Tibial nerve (tissue), 4 donors: Measurements from ENCODE around the gene SERPINB13. TPM values are rescaled to one million over a fixed set of nuclear protein-coding genes. Genes with fewer than 3 reads are reported as not detected.

Source experiments
- DNase-seq, 2 donors: peaks; one replicate each; pipeline ENCODE4 v3.0.0-alpha.2; 2019; ENCODE audit warnings: low spot score in 2 of 2
- H3K27ac ChIP-seq, 4 donors: fragments of 200-600 bp; sonication (generic) in 3 of 4; one replicate each; pipeline ENCODE4 v1.5.1; 2017 to 2019; ENCODE audit warnings: mild to moderate bottlenecking in 1 of 4
- H3K27me3 ChIP-seq, 2 donors: fragments of 200-600 bp; sonication (generic) in 1 of 2; one replicate each; pipeline versions ENCODE4 v1.5.1 to v1.6.0; 2017 to 2019
- H3K36me3 ChIP-seq, 3 donors: fragments of 200-600 bp; sonication (generic); one replicate each; pipeline ENCODE4 v1.5.1; 2018 to 2019
- H3K4me1 ChIP-seq, 4 donors: fragments of 200-600 bp; sonication (generic) in 3 of 4; one replicate each; pipeline ENCODE4 v1.5.1; 2017 to 2019
- H3K4me3 ChIP-seq, 4 donors: fragments of 200-600 bp; sonication (generic) in 3 of 4; one replicate each; pipeline ENCODE4 v1.5.1; 2017 to 2019; ENCODE audit warnings: mild to moderate bottlenecking in 1 of 4, moderate library complexity in 1 of 4
- H3K9me3 ChIP-seq, 4 donors: fragments of 200-600 bp; sonication (generic) in 3 of 4; one replicate each; pipeline ENCODE4 v1.5.1; 2017 to 2019
- EP300 ChIP-seq, 2 donors: sonication (generic); formaldehyde crosslinking; IDR thresholded peaks; one replicate each; pipeline ENCODE4 v1.6.1; 2017; ENCODE audit warnings: antibody characterized with exemption in 2 of 2, mild to moderate bottlenecking in 1 of 2
- POLR2A ChIP-seq, 2 donors: fragments of 450-650 bp; IDR thresholded peaks; one replicate each; pipeline ENCODE4 v1.6.1; 2017; ENCODE audit warnings: antibody characterized with exemption in 2 of 2, mild to moderate bottlenecking in 2 of 2, moderate library complexity in 2 of 2
- WGBS, 2 donors: methylation state at CpG; one replicate each; pipeline ENCODE4 v1.1.5; 2018; 5-methylcytosine and 5-hydroxymethylcytosine counted together
- total RNA-seq, 4 donors: library from RNA; depleted of rRNA; stranded (reverse); fragments of >200 nt; gene quantifications; one replicate each; pipeline ENCODE4 v1.1.0, GENCODE V29; 2016
- TF ChIP-seq, protein P1 (sequence below), 5 experiments: fragments of 200-600 bp in 3 of 5; fragments of 450-650 bp in 2 of 5; sonication (generic) in 3 of 5; IDR thresholded peaks; one replicate each; pipeline ENCODE4 v1.5.1; 2016 to 2019; ENCODE audit warnings: antibody characterized with exemption in 5 of 5, mild to moderate bottlenecking in 3 of 5, moderate library complexity in 2 of 5

Gene SERPINB13
- total RNA-seq, 4 donors from 2014 or later: not detected

DNA sequence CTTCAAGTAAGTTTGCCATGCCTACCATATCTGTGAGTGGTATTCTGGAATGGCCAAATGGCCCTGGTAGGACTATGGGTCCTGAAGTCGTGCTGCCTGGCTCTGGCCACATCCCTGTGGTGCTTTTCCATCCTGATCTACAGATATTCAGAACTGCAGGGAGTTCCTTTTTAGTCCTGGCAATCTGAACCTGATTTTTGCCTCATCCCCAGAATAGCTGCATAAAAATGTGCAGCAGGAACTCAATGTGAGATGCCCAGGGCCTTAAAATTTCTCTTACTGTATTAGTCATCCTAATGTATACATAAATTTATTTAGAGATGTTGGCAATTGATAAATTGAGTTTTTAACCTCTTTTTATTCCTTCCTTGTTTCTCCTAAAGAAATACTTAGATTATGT, 5.3 kb downstream of the SERPINB13 start:
- TF ChIP-seq, protein P1, sequence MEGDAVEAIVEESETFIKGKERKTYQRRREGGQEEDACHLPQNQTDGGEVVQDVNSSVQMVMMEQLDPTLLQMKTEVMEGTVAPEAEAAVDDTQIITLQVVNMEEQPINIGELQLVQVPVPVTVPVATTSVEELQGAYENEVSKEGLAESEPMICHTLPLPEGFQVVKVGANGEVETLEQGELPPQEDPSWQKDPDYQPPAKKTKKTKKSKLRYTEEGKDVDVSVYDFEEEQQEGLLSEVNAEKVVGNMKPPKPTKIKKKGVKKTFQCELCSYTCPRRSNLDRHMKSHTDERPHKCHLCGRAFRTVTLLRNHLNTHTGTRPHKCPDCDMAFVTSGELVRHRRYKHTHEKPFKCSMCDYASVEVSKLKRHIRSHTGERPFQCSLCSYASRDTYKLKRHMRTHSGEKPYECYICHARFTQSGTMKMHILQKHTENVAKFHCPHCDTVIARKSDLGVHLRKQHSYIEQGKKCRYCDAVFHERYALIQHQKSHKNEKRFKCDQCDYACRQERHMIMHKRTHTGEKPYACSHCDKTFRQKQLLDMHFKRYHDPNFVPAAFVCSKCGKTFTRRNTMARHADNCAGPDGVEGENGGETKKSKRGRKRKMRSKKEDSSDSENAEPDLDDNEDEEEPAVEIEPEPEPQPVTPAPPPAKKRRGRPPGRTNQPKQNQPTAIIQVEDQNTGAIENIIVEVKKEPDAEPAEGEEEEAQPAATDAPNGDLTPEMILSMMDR (IDR thresholded peaks at IDR 0.05): no peak
- no peak for TF ChIP-seq POLR2A (IDR thresholded peaks at IDR 0.05)
- TF ChIP-seq EP300 (IDR thresholded peaks at IDR 0.05): no peak
- Histone ChIP-seq H3K27me3 (no peaks in the 10 kb centered on the region), H3K9me3 (no peaks in the 10 kb centered on the region), H3K27ac (no peak overlapping the region), H3K4me3 (no peak overlapping the region), H3K36me3 (no peaks in the 10 kb centered on the region), H3K4me1 (no peaks in the 10 kb centered on the region)
- whole genome bisulfite sequencing, 2 donors: 44 to 71% methylated on average over 1 of the region's 1 CpG
- DNase-seq: no peak

DNA sequence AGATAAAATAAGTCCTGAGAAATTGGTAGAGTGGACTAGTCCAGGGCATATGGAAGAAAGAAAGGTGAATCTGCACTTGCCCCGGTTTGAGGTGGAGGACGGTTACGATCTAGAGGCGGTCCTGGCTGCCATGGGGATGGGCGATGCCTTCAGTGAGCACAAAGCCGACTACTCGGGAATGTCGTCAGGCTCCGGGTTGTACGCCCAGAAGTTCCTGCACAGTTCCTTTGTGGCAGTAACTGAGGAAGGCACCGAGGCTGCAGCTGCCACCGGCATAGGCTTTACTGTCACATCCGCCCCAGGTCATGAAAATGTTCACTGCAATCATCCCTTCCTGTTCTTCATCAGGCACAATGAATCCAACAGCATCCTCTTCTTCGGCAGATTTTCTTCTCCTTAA, 9.8 kb downstream of the SERPINB13 start:
- 80 to 83% methylated on average over 14 of the region's 14 CpGs for WGBS, 2 donors
- TF ChIP-seq POLR2A (IDR thresholded peaks at IDR 0.05): no peak
- TF ChIP-seq EP300 (IDR thresholded peaks at IDR 0.05): no peak
- TF ChIP-seq, protein P1 (IDR thresholded peaks at IDR 0.05): no peak
- Histone ChIP-seq H3K27ac (no peak overlapping the region), H3K4me3 (no peak overlapping the region), H3K36me3 (no peaks in the 10 kb centered on the region), H3K9me3 (peaks cover 0 to 3% (median 1%) of the 10 kb centered on the region in 4 donors), H3K27me3 (no peaks in the 10 kb centered on the region), H3K4me1 (no peaks in the 10 kb centered on the region)
- DNase-seq: no peak

DNA sequence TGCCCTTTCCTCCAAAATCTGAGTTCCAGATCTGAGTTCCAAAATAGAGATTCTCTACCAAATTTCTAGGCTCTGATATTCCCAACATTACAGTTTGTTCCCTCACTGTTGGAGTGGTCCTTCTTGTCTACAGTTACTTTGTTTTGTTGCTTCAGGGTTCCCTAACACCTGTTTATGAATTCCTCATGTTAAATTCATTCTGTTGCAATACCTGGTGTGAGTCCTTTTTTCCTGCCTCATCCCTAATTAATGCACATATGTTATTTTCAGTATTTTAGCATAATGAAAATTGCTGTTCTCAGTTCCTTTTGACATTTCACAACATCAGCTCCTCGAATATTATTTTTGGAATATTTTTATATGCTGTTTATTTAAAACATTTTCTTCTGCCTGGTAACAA, 16.2 kb downstream of the SERPINB13 start:
- 56 to 66% methylated on average over 1 of the region's 1 CpG for WGBS, 2 donors
- no peak for DNase-seq
- TF ChIP-seq POLR2A (IDR thresholded peaks at IDR 0.05): no peak
- TF ChIP-seq, protein P1 (IDR thresholded peaks at IDR 0.05): no peak
- TF ChIP-seq EP300 (IDR thresholded peaks at IDR 0.05): no peak
- Histone ChIP-seq H3K9me3 (peaks cover 0 to 3% (median 1%) of the 10 kb centered on the region in 4 donors), H3K27ac (no peak overlapping the region), H3K4me3 (no peak overlapping the region), H3K36me3 (no peaks in the 10 kb centered on the region), H3K4me1 (no peaks in the 10 kb centered on the region), H3K27me3 (no peaks in the 10 kb centered on the region)

DNA sequence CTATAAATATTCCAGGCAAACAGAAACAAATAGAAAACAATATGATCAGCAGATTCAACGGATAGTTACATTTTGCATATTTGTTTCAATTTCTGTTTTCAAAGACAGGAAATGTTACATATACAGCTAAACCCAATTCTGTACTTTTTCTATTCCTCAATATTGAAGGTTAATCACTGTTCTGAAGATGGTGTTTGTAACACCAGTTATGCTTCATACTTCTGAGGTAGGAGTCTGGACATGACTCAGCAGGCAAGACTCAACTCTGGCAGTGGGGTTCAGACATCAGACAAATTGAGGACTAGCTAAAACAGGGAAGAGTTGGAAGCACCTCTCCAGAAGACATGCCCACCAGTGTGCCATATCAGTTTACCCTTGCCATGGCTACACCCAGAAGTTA, 16.6 kb downstream of the SERPINB13 start:
- WGBS, 2 donors: 23 to 29% methylated on average over 1 of the region's 1 CpG

GRCh38 chr18:63604791-63605567, 17.8 kb downstream of the SERPINB13 start:
- no peaks in the 10 kb centered on the region for H3K36me3 ChIP-seq
- 66 to 72% methylated on average over 4 of the region's 4 CpGs for WGBS, 2 donors
- DNase-seq: no peak
- no peak overlapping the region for H3K4me3 ChIP-seq
- no peaks in the 10 kb centered on the region for H3K4me1 ChIP-seq
- H3K9me3 ChIP-seq: peaks cover 0 to 3% (median 1%) of the 10 kb centered on the region in 4 donors
- H3K27ac ChIP-seq: no peak overlapping the region
- H3K27me3 ChIP-seq: no peaks in the 10 kb centered on the region
- TF ChIP-seq POLR2A (IDR thresholded peaks at IDR 0.05) (no peak), EP300 (IDR thresholded peaks at IDR 0.05) (no peak)
- TF ChIP-seq, protein P1 (IDR thresholded peaks at IDR 0.05): no peak

More for the DNA sequence above, 16.6 kb downstream of the SERPINB13 start:
- no peak for DNase-seq
- Histone ChIP-seq H3K4me1 (no peaks in the 10 kb centered on the region), H3K36me3 (no peaks in the 10 kb centered on the region), H3K9me3 (peaks cover 0 to 3% (median 1%) of the 10 kb centered on the region in 4 donors), H3K27me3 (no peaks in the 10 kb centered on the region), H3K27ac (no peak overlapping the region), H3K4me3 (no peak overlapping the region)
- TF ChIP-seq, protein P1 (IDR thresholded peaks at IDR 0.05): no peak
- TF ChIP-seq EP300 (IDR thresholded peaks at IDR 0.05) (no peak), POLR2A (IDR thresholded peaks at IDR 0.05) (no peak)
